Measurements from ENCODE around the gene KRTAP1-5. TPM values are rescaled to one million over a fixed set of nuclear protein-coding genes. Genes with fewer than 3 reads are reported as not detected.

The KRTAP1-5 gene
- total and polyA plus RNA-seq, 4 donors, result not detected

- TF ChIP-seq CTCF (IDR thresholded peaks at IDR 0.05; ENCODE audit: low read depth, low read length, missing input control) (no peak), YY1 (IDR thresholded peaks at IDR 0.05) (no peak), HNF4A (conservative IDR thresholded peaks at IDR 0.05) (no peak), FOXA2 (IDR thresholded peaks at IDR 0.05) (no peak), MAX (IDR thresholded peaks at IDR 0.05) (no peak), HNF4G (IDR thresholded peaks at IDR 0.05) (no peak), SP1 (IDR thresholded peaks at IDR 0.05) (no peak), RAD21 (IDR thresholded peaks at IDR 0.05) (no peak), REST (IDR thresholded peaks at IDR 0.05) (no peak), EGR1 (IDR thresholded peaks at IDR 0.05; ENCODE audit: low read depth in 2 of 2) (no peak), ZBTB33 (IDR thresholded peaks at IDR 0.05) (no peak), GABPA (IDR thresholded peaks at IDR 0.05 in 1 of 2, conservative IDR thresholded peaks at IDR 0.05 in 1 of 2) (no peak), RXRA (IDR thresholded peaks at IDR 0.05) (no peak), JUND (IDR thresholded peaks at IDR 0.05) (no peak), ATF3 (IDR thresholded peaks at IDR 0.05) (no peak), NR2F2 (IDR thresholded peaks at IDR 0.05) (no peak)
- H3K36me3 ChIP-seq (ENCODE audit: control insufficient read depth in 4 of 4, insufficient read depth in 3 of 4, low read depth in 1 of 4, low read length in 3 of 4), result no peaks in the 10 kb centered on the region
- H3K27ac ChIP-seq (ENCODE audit: low read depth in 1 of 2, low read length in 2 of 2), result no peak overlapping the region
- peaks cover 0 to 11% (median 0%) of the 10 kb centered on the region in 4 donors for H3K27me3 ChIP-seq (ENCODE audit: control insufficient read depth in 4 of 4, insufficient read depth in 4 of 4, low read length in 3 of 4)
- 80% methylated on average over 3 of the region's 3 CpGs for WGBS
- DNase-seq (ENCODE audit: low spot score), result no peak
- H3K4me1 ChIP-seq (ENCODE audit: control insufficient read depth in 4 of 4, insufficient read depth in 4 of 4, low read length in 3 of 4), result no peaks in the 10 kb centered on the region
- H3K9ac ChIP-seq (ENCODE audit: low read depth in 1 of 2, low read length in 2 of 2), result no peak overlapping the region
- H3K9me3 ChIP-seq (ENCODE audit: control insufficient read depth in 4 of 4, low read length in 3 of 4), result no peaks in the 10 kb centered on the region
- H3K4me3 ChIP-seq (ENCODE audit: low read depth in 1 of 3, low read length in 3 of 3), result no peak overlapping the region
Observed at GRCh38 chr17:40992666-40993065, 34.3 kb downstream of the KRTAP1-5 start.

GRCh38 chr17:40986920-40987319 is 40.1 kb downstream of the KRTAP1-5 start:
- no peak for DNase-seq (ENCODE audit: low spot score)
- Histone ChIP-seq H3K4me3 (ENCODE audit: low read depth in 1 of 3, low read length in 3 of 3) (no peak overlapping the region), H3K27ac (ENCODE audit: low read depth in 1 of 2, low read length in 2 of 2) (no peak overlapping the region), H3K9ac (ENCODE audit: low read depth in 1 of 2, low read length in 2 of 2) (no peak overlapping the region), H3K36me3 (ENCODE audit: control insufficient read depth in 4 of 4, insufficient read depth in 3 of 4, low read depth in 1 of 4, low read length in 3 of 4) (no peaks in the 10 kb centered on the region), H3K27me3 (ENCODE audit: control insufficient read depth in 4 of 4, insufficient read depth in 4 of 4, low read length in 3 of 4) (no peaks in the 10 kb centered on the region), H3K4me1 (ENCODE audit: control insufficient read depth in 4 of 4, insufficient read depth in 4 of 4, low read length in 3 of 4) (no peaks in the 10 kb centered on the region), H3K9me3 (ENCODE audit: control insufficient read depth in 4 of 4, low read length in 3 of 4) (no peaks in the 10 kb centered on the region)
- no peak for TF ChIP-seq NR2F2 (IDR thresholded peaks at IDR 0.05)
- no peak for TF ChIP-seq YY1 (IDR thresholded peaks at IDR 0.05)
- WGBS, result 68% methylated on average over 8 of the region's 8 CpGs

All from liver (tissue), 9 donors.